HepG2 (cell line): ENCODE measurements around the gene NTRK2. TPM values are rescaled to one million over a fixed set of nuclear protein-coding genes. Genes with fewer than 3 reads are reported as not detected.

Experiments used
- ATAC-seq: fragments of 200-7000 bp; cut with Tn5 transposase; 3 replicates; pipeline ENCODE4 v1.9.1; 2020; ENCODE audit warnings: mild to moderate bottlenecking, moderate library complexity
- BruUV-seq: library from RNA; stranded (reverse); fragments of 400-500 nt; replicated peaks from 2 replicates; lab custom pipeline; 2021; lab: Mats Ljungman, UMichigan
- CTCF ChIA-PET: fragments of 300-600 bp; formaldehyde crosslinking; extraction: SDS; loops from one replicate; lab custom pipeline; 2021; ENCODE audit warnings: low total read pairs, inconsistent platforms, low intra/inter-chr PET ratio; lab: Yijun Ruan, JAX
- POLR2A ChIA-PET: fragments of 350-600 bp; sonication (Branson Sonifier 250); formaldehyde crosslinking; loops from one replicate; lab custom pipeline; 2020; ENCODE audit warnings: antibody characterized with exemption, inconsistent platforms; lab: Yijun Ruan, JAX
- DNase-seq: peaks from one replicate; pipeline ENCODE4 v3.0.0-alpha.2; 2015; ENCODE audit warnings: low spot score
- FAIRE-seq: peaks from 3 replicates; lab custom pipeline; 2011; peaks lifted over from hg19 to GRCh38; lab: Jason Lieb, UNC
- H2AFZ ChIP-seq: one replicate; pipeline ENCODE4 v1.6.1; 2011; ENCODE audit warnings: low read length, inconsistent platforms
- H3K27ac ChIP-seq: fragments of 300-600 bp; 3 replicates; pipeline ENCODE4 v1.8.0; 2011; ENCODE audit warnings: mixed run types, mild to moderate bottlenecking, mixed read lengths, low read length, inconsistent platforms; ENCODE audit not compliant: insufficient read depth; ENCODE audit errors: extremely low read length
- H3K27me3 ChIP-seq, 2 experiments: fragments of 200-600 bp in 1 of 2; 2 replicates in 1 of 2; 3 replicates in 1 of 2; pipeline versions ENCODE4 v1.6.0 to v1.8.0; 2011; ENCODE audit warnings: low read length in 2 of 2, mild to moderate bottlenecking in 2 of 2, moderate library complexity in 2 of 2, inconsistent platforms in 1 of 2; ENCODE audit not compliant: insufficient read depth in 2 of 2, control insufficient read depth in 1 of 2
- H3K36me3 ChIP-seq, 2 experiments: fragments of 200-600 bp in 1 of 2; replicated peaks in 1 of 2; 2 replicates in 1 of 2; 3 replicates in 1 of 2; pipeline versions ENCODE4 v1.5.1 to v1.8.0; 2011; ENCODE audit warnings: low read length in 2 of 2, inconsistent platforms in 1 of 2; ENCODE audit not compliant: insufficient read depth in 2 of 2, control insufficient read depth in 1 of 2
- H3K4me1 ChIP-seq: 2 replicates; pipeline ENCODE4 v1.5.1; 2012; ENCODE audit warnings: low read length, inconsistent platforms; ENCODE audit not compliant: insufficient read depth
- H3K4me2 ChIP-seq: 2 replicates; pipeline ENCODE4 v1.6.0; 2011; ENCODE audit warnings: low read depth, low read length, inconsistent platforms
- H3K4me3 ChIP-seq, 3 experiments: fragments of 200-600 bp in 1 of 3; sonication (generic), shearing (Covaris generic) in 1 of 3; replicated peaks in 1 of 3; 2 replicates each; pipeline ENCODE4 v1.5.1; 2011 to 2016; ENCODE audit warnings: low read length in 3 of 3, inconsistent platforms in 2 of 3, low read depth in 2 of 3, mild to moderate bottlenecking in 2 of 3, control low read depth in 1 of 3, mixed read lengths in 1 of 3; ENCODE audit not compliant: insufficient read depth in 1 of 3
- H3K79me2 ChIP-seq: one replicate; pipeline ENCODE4 v1.6.1; 2011; ENCODE audit warnings: low read length, inconsistent platforms; ENCODE audit not compliant: insufficient read depth
- H3K9ac ChIP-seq: 2 replicates; pipeline ENCODE4 v1.6.0; 2011; ENCODE audit warnings: mild to moderate bottlenecking, low read depth, low read length, inconsistent platforms; ENCODE audit not compliant: insufficient read depth
- H3K9me3 ChIP-seq: 2 replicates; pipeline ENCODE4 v1.5.1; 2012; ENCODE audit warnings: mild to moderate bottlenecking, low read length
- H4K20me1 ChIP-seq: 2 replicates; pipeline ENCODE4 v1.6.0; 2011; ENCODE audit warnings: inconsistent platforms, mild to moderate bottlenecking, low read length, moderate library complexity; ENCODE audit not compliant: insufficient read depth
- DPF2 ChIP-seq: sonication (generic); formaldehyde crosslinking; IDR thresholded peaks from 2 replicates; pipeline ENCODE4 v1.4.0; 2020; ENCODE audit warnings: mild to moderate bottlenecking, low read depth, missing genetic modification reagents, borderline replicate concordance
- DR1 ChIP-seq: sonication (generic); formaldehyde crosslinking; IDR thresholded peaks from 2 replicates; pipeline ENCODE4 v1.8.0; 2021; ENCODE audit warnings: mild to moderate bottlenecking, missing genetic modification reagents, inconsistent platforms
- FOXJ3 ChIP-seq: sonication (generic); formaldehyde crosslinking; IDR thresholded peaks from 2 replicates; pipeline ENCODE4 v1.4.0; 2020; ENCODE audit warnings: missing genetic modification reagents, mild to moderate bottlenecking, borderline replicate concordance
- HNRNPL ChIP-seq: fragments of 200-400 bp; formaldehyde crosslinking; IDR thresholded peaks from 2 replicates; pipeline ENCODE4 v1.6.1; 2017; ENCODE audit warnings: mild to moderate bottlenecking, low read depth, low read length
- NFYC ChIP-seq: IDR thresholded peaks from 2 replicates; pipeline ENCODE4 v1.6.1; 2016; ENCODE audit warnings: missing genetic modification reagents, missing compliant biosample characterization
- PATZ1 ChIP-seq: sonication (generic); formaldehyde crosslinking; IDR thresholded peaks from 2 replicates; pipeline ENCODE4 v1.4.0; 2020; ENCODE audit warnings: missing genetic modification reagents
- PLRG1 ChIP-seq: fragments of 450-650 bp; conservative IDR thresholded peaks from 2 replicates; pipeline ENCODE4 v1.6.1; 2016
- PLSCR1 ChIP-seq: sonication (generic); formaldehyde crosslinking; IDR thresholded peaks from 2 replicates; pipeline ENCODE4 v1.5.0; 2020; ENCODE audit warnings: missing genetic modification reagents, mild to moderate bottlenecking, borderline replicate concordance
- PREB ChIP-seq: sonication (generic); formaldehyde crosslinking; IDR thresholded peaks from 2 replicates; pipeline ENCODE4 v1.4.0; 2020; ENCODE audit warnings: missing genetic modification reagents
- SP140L ChIP-seq: sonication (generic); formaldehyde crosslinking; IDR thresholded peaks from 2 replicates; pipeline ENCODE4 v1.4.0; 2020; ENCODE audit warnings: missing genetic modification reagents, borderline replicate concordance
- ZNF3 ChIP-seq: IDR thresholded peaks from 2 replicates; pipeline ENCODE4 v1.7.0; 2017; ENCODE audit warnings: inconsistent platforms
- ZNF776 ChIP-seq: sonication (generic); formaldehyde crosslinking; IDR thresholded peaks from 2 replicates; pipeline ENCODE4 v1.4.0; 2020; ENCODE audit warnings: mild to moderate bottlenecking, missing genetic modification reagents
- WGBS: methylation state at CpG from one replicate; pipeline ENCODE4 v1.1.6; 2017; ENCODE audit warnings: low lambda C conversion rate; 5-methylcytosine and 5-hydroxymethylcytosine counted together
- in situ Hi-C: cut with HindIII; loops from 2 replicates; pipeline ENCODE4 v1.10.0; 2017; ENCODE audit warnings: low pct_unique_long_range_greater_than_20kb; ENCODE audit not compliant: extremely low pct_ligation_motif_present
- intact Hi-C: fragments of 100-400 bp; cut with micrococcal nuclease; formaldehyde crosslinking; loops from one replicate; pipeline ENCODE4 v1.10.0; 2022; ENCODE audit not compliant: unreplicated experiment
- polyA plus RNA-seq, 8 experiments: library from polyadenylated mRNA; depleted of rRNA in 3 of 8; stranded (reverse) in 7 of 8; unstranded in 1 of 8; fragments of >200 nt; fragmentation: Illumina TruSeq in 4 of 8; extraction: Trizol in 4 of 8; gene quantifications; 2 replicates each; pipeline versions ENCODE4 v1.2.1 to v1.2.3, GENCODE V29; 2011 to 2016; ENCODE audit warnings: low read depth in 4 of 8, missing spikeins in 1 of 8, mixed read lengths in 1 of 8; ENCODE audit not compliant: insufficient read depth in 1 of 8
- total RNA-seq, 5 experiments: library from RNA; depleted of rRNA; stranded (reverse); fragments of >200 nt; fragmentation: Illumina TruSeq; extraction: Trizol; gene quantifications; 2 replicates each; pipeline ENCODE4 v1.2.3, GENCODE V29; 2016; ENCODE audit warnings: low read depth in 1 of 5

The NTRK2 gene
- total and polyA plus RNA-seq, 2 of the 13 experiments (the other 11 are each of a cell fraction or from before 2014, with no cell fraction given), result not detected

GRCh38 chr9:85009251-85009650 is 339.7 kb downstream of the NTRK2 start:
- TF ChIP-seq PREB (CRISPR knock-in tag), result no peak
- no peak for TF ChIP-seq FOXJ3 (CRISPR knock-in tag)
- TF ChIP-seq PLRG1, result no peak
- TF ChIP-seq HNRNPL, result no peak
- no peak for TF ChIP-seq PATZ1 (CRISPR knock-in tag)
- TF ChIP-seq SP140L, result no peak
- TF ChIP-seq ZNF3 (CRISPR knock-in tag), result no peak
- TF ChIP-seq NFYC, result no peak
- no peak for TF ChIP-seq DR1 (CRISPR knock-in tag)
- TF ChIP-seq ZNF776 (CRISPR knock-in tag), result no peak
- TF ChIP-seq DPF2 (CRISPR knock-in tag), result no peak
- TF ChIP-seq PLSCR1 (CRISPR knock-in tag), result no peak
- CTCF ChIA-PET, result no interaction called here
- intact Hi-C loops (no loop called here), in situ Hi-C loops (no loop called here)
- ATAC-seq (no peak), DNase-seq (no peak), FAIRE-seq (no peak)
- Histone ChIP-seq H3K4me2 (no peak overlapping the region), H3K79me2 (no peaks in the 10 kb centered on the region), H3K4me1 (0 out of 2 replicates have a peak, but pooled peaks cover 6% of the 10 kb centered on the region), H3K4me3 (no peak overlapping the region), H3K27me3 (no peaks in the 10 kb centered on the region), H3K9ac (no peak overlapping the region), H2AFZ (no peak overlapping the region), H4K20me1 (no peaks in the 10 kb centered on the region), H3K27ac (no peak overlapping the region), H3K9me3 (no peaks in the 10 kb centered on the region), H3K36me3 (no peaks in the 10 kb centered on the region)
- BruUV-seq, result no TSS peak
- POLR2A ChIA-PET, result no interaction called here
- WGBS, result 54% methylated on average over 1 of the region's 1 CpG
